Testis (tissue), 3 donors: ENCODE results near the gene TENM4. TPM values are rescaled to one million over a fixed set of nuclear protein-coding genes. Genes with fewer than 3 reads are reported as not detected.

ENCODE experiments used
- DNase-seq: peaks from one replicate; pipeline ENCODE4 v3.0.0-alpha.2; 2019
- H3K27ac ChIP-seq, 2 donors: fragments of 200-600 bp; sonication (generic); one replicate each; pipeline ENCODE4 v1.5.1; 2019
- H3K27me3 ChIP-seq: fragments of 200-600 bp; sonication (generic); one replicate; pipeline ENCODE4 v1.5.1; 2019
- H3K36me3 ChIP-seq: fragments of 200-600 bp; sonication (generic); one replicate; pipeline ENCODE4 v1.5.1; 2017; ENCODE audit warnings: low read depth; ENCODE audit errors: missing control alignments
- H3K4me1 ChIP-seq: fragments of 200-600 bp; sonication (generic); one replicate; pipeline ENCODE4 v1.5.1; 2019
- H3K4me3 ChIP-seq, 2 donors: fragments of 200-600 bp; sonication (generic); one replicate each; pipeline ENCODE4 v1.5.1; 2017 to 2019
- H3K9me3 ChIP-seq: fragments of 200-600 bp; sonication (generic); one replicate; pipeline ENCODE4 v1.5.1; 2017
- CTCF ChIP-seq, 3 experiments: fragments of 450-650 bp in 2 of 3; fragments of 200-600 bp in 1 of 3; sonication (generic) in 1 of 3; IDR thresholded peaks; one replicate each; pipeline ENCODE4 v1.5.1; 2016 to 2019; ENCODE audit warnings: antibody characterized with exemption in 3 of 3, mild to moderate bottlenecking in 2 of 3, moderate library complexity in 1 of 3
- POLR2A ChIP-seq: fragments of 450-650 bp; IDR thresholded peaks from one replicate; pipeline ENCODE4 v1.6.1; 2017; ENCODE audit warnings: antibody characterized with exemption, mild to moderate bottlenecking, moderate library complexity
- WGBS, 2 donors: methylation state at CpG; one replicate each; pipeline ENCODE4 v1.1.5; 2018; 5-methylcytosine and 5-hydroxymethylcytosine counted together
- intact Hi-C: fragments of 100-400 bp; cut with DNase I; formaldehyde crosslinking; loops from one replicate; pipeline ENCODE4 v1.15.1; 2023; ENCODE audit warnings: low total_unique reads
- polyA plus RNA-seq: library from polyadenylated mRNA; stranded (reverse); fragments of 350-450 nt; fragmentation: Illumina TruSeq; extraction: RNeasy Lipid Tissue Mini Kit (QIAGEN cat#74804); gene quantifications from one replicate; pipeline ENCODE4 v1.2.3, GENCODE V29; 2014; ENCODE audit warnings: low read depth, low replicate concordance; ENCODE audit not compliant: insufficient read depth
- total RNA-seq, 2 donors: library from RNA; depleted of rRNA; stranded (reverse); fragments of >200 nt; gene quantifications; one replicate each; pipeline ENCODE4 v1.2.3, GENCODE V29; 2016

The TENM4 gene
- total and polyA plus RNA-seq, 3 donors from 2014 or later, result 10.6 to 17.9 (median 11.4) TPM

GRCh38 chr11:79081471-79082031 is 359.3 kb downstream of the TENM4 start:
- H3K4me3 ChIP-seq, result no peak overlapping the region
- no peaks in the 10 kb centered on the region for H3K9me3 ChIP-seq
- no peaks in the 10 kb centered on the region for H3K36me3 ChIP-seq
- H3K27ac ChIP-seq, result no peak overlapping the region
- intact Hi-C loops, result no loop called here
- TF ChIP-seq POLR2A (no peak), CTCF (IDR thresholded peaks at IDR 0.05) (no peak)
- H3K4me1 ChIP-seq, result no peaks in the 10 kb centered on the region
- DNase-seq, result no peak
- WGBS, 2 donors, result 74 to 88% methylated on average over 4 to 7 of the region's 7 CpGs
- H3K27me3 ChIP-seq, result no peaks in the 10 kb centered on the region

GRCh38 chr11:79080551-79080950 is 360.3 kb downstream of the TENM4 start:
- no peaks in the 10 kb centered on the region for H3K36me3 ChIP-seq
- H3K27me3 ChIP-seq, result no peaks in the 10 kb centered on the region
- H3K4me1 ChIP-seq, result no peaks in the 10 kb centered on the region
- intact Hi-C loops, result no loop called here
- no peak overlapping the region for H3K27ac ChIP-seq
- no peak for TF ChIP-seq CTCF (IDR thresholded peaks at IDR 0.05)
- TF ChIP-seq POLR2A, result no peak
- H3K4me3 ChIP-seq, result no peak overlapping the region
- H3K9me3 ChIP-seq, result no peaks in the 10 kb centered on the region
- DNase-seq, result no peak

GRCh38 chr11:79078999-79079398 is 361.8 kb downstream of the TENM4 start:
- no peak for DNase-seq
- H3K4me3 ChIP-seq, result no peak overlapping the region
- WGBS, 2 donors, result 90 to 95% methylated on average over 6 to 7 of the region's 7 CpGs
- no peaks in the 10 kb centered on the region for H3K4me1 ChIP-seq
- intact Hi-C loops, result no loop called here
- no peak overlapping the region for H3K27ac ChIP-seq
- H3K36me3 ChIP-seq, result no peaks in the 10 kb centered on the region
- no peaks in the 10 kb centered on the region for H3K9me3 ChIP-seq
- no peaks in the 10 kb centered on the region for H3K27me3 ChIP-seq
- TF ChIP-seq POLR2A (no peak), CTCF (IDR thresholded peaks at IDR 0.05) (no peak)

DNA sequence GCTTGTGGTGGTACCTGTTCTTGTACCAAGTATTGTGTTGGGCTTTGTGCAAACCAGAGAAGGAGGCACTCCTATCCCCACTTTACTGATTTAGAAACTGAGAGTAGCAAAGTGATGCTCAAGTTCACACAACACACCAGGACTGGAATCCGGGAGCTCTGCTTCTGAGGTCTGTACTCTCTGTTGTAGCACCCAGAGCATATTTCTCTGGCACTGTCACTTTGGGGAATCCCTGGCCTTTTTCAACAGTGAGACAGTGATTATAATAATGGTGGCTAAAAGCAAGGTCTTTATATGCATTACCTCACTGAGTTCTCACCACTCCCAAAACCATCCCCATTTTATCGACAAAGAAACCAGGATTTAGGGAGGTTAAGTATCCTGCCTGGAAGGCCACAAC is 362.4 kb downstream of the TENM4 start:
- H3K36me3 ChIP-seq, result no peaks in the 10 kb centered on the region
- 85 to 92% methylated on average over 2 of the region's 2 CpGs for WGBS, 2 donors
- intact Hi-C loops, result no loop called here

More for the DNA sequence above, 362.4 kb downstream of the TENM4 start:
- Histone ChIP-seq H3K4me3 (no peak overlapping the region), H3K27me3 (no peaks in the 10 kb centered on the region), H3K27ac (no peak overlapping the region), H3K4me1 (no peaks in the 10 kb centered on the region), H3K9me3 (no peaks in the 10 kb centered on the region)
- TF ChIP-seq POLR2A (no peak), CTCF (IDR thresholded peaks at IDR 0.05) (no peak)
- no peak for DNase-seq
